Measurements from ENCODE around the gene MOGAT1. TPM values are rescaled to one million over a fixed set of nuclear protein-coding genes. Genes with fewer than 3 reads are reported as not detected.
A peak's percentile ranks its signal among the peaks of the same experiment; 100 is the strongest.

The MOGAT1 gene
- total and polyA plus RNA-seq, 2 of the 13 experiments (the other 11 are each of a cell fraction or from before 2014, with no cell fraction given), result 0.98 to 4.3 TPM

DNA sequence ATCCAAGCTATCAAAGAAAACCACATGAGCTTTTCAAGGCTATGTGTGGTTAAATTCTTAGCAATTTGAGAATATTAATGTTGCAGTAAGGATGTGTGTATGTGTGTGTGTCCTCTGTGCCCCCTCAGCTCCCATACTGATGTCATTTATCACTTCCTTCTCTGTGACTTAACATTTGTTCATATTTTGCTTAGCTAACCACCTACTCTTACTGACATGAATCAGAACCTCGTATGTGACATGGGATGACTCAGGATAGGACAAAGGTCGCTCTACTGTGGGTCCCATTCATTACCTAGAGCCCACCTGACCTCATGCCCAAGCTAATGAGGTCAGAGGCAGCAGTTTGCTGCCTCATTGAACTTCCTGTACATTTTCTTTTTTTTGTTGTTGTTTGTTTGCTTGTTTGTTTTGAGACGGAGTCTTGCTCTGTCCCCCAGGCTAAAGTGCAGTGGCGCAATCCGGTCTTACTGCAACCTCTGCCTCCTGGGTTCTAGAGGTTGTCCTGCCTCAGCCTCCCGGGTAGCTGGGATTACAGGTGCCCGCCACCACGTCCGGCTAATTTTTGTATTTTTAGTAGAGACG, 36.3 kb downstream of the MOGAT1 start:
- 22% methylated on average over 10 of the region's 10 CpGs for WGBS (ENCODE audit: low lambda C conversion rate)
- in situ Hi-C loops (cut with HindIII; ENCODE audit: extremely low pct_ligation_motif_present, low pct_unique_long_range_greater_than_20kb) (loop anchor here (5.0 kb wide), 2 partner anchors 90 to 155 kb away; partner anchors contain the start of gene ACSL3), intact Hi-C loops (cut with micrococcal nuclease; ENCODE audit: unreplicated experiment) (loop anchor here (2.0 to 5.0 kb wide), 3 partner anchors 13 to 69 kb away; no protein-coding TSS in a partner anchor)
- H4K20me1 ChIP-seq (ENCODE audit: insufficient read depth, low read length), result no peaks in the 10 kb centered on the region
- CTCF ChIA-PET (ENCODE audit: low intra/inter-chr PET ratio, low total read pairs), result interaction anchor here (1.0 to 2.5 kb wide), 7 partner anchors 11 to 232 kb away, joined by 3 to 40 read pairs (median 7); no protein-coding TSS in a partner anchor
- H3K9me3 ChIP-seq (ENCODE audit: low read length), result no peaks in the 10 kb centered on the region
- H3K4me2 ChIP-seq (ENCODE audit: low read depth, low read length), result peak overlapping the region; percentile 73
- H3K9ac ChIP-seq (ENCODE audit: insufficient read depth, low read depth, low read length), result peak overlapping the region; percentile 7
- POLR2A ChIA-PET, result interaction anchor here (2.1 to 4.1 kb wide), 6 partner anchors 26 to 196 kb away, joined by 8 to 98 read pairs (median 33); partner anchors contain the start of gene ACSL3
- H3K4me1 ChIP-seq (ENCODE audit: insufficient read depth, low read length), result peaks cover 55% of the 10 kb centered on the region
- no peaks in the 10 kb centered on the region for H3K79me2 ChIP-seq (ENCODE audit: insufficient read depth, low read length)
- peak; percentile 6; the same call in 1 of the 3 replicates for ATAC-seq
- DNase-seq (ENCODE audit: low spot score), result peak; percentile 83
- H3K27ac ChIP-seq (ENCODE audit: extremely low read length, insufficient read depth, low read length), result peak overlapping the region; percentile 47
- H3K27me3 ChIP-seq (ENCODE audit: control insufficient read depth in 1 of 2, insufficient read depth in 2 of 2, low read length in 2 of 2), result no peaks in the 10 kb centered on the region
- BruUV-seq (replicated peaks), result no TSS peak
- no peaks in the 10 kb centered on the region for H3K36me3 ChIP-seq (replicated peaks in 1 of 2; ENCODE audit: control insufficient read depth in 1 of 2, insufficient read depth in 2 of 2, low read length in 2 of 2)
- H2AFZ ChIP-seq (ENCODE audit: low read length), result peak overlapping the region; percentile 84
- FAIRE-seq, result no peak
- peak overlapping the region in 1 of 3 experiments; percentile 50; a peak in 2 of 6 replicates for H3K4me3 ChIP-seq (replicated peaks in 1 of 3; ENCODE audit: insufficient read depth in 1 of 3, low read depth in 2 of 3, low read length in 3 of 3)
- TF ChIP-seq CREB1 (IDR thresholded peaks at IDR 0.05) (peak; percentile 93), CREB1 (CRISPR knock-in tag; IDR thresholded peaks at IDR 0.05) (peak; percentile 96), KDM3A (CRISPR knock-in tag; IDR thresholded peaks at IDR 0.05; ENCODE audit: low read depth) (0 out of 2 replicates have a peak, but pooled peaks have one; percentile 60), ZNF34 (CRISPR knock-in tag; IDR thresholded peaks at IDR 0.05; ENCODE audit: borderline replicate concordance) (no peak), SP4 (CRISPR knock-in tag; IDR thresholded peaks at IDR 0.05) (peak; percentile 45; the same call in 1 of the 2 replicates), ZMYM2 (CRISPR knock-in tag; IDR thresholded peaks at IDR 0.05) (peak; percentile 99), ZNF24 (IDR thresholded peaks at IDR 0.05) (no peak), MAFK (conservative IDR thresholded peaks at IDR 0.05 in 1 of 2, IDR thresholded peaks at IDR 0.05 in 1 of 2; ENCODE audit: low read length in 2 of 2) (peak; percentile 55 to 64; a peak in 3 of 4 replicates), FOXP4 (CRISPR knock-in tag; IDR thresholded peaks at IDR 0.05) (peak; percentile 84), ARNT2 (CRISPR knock-in tag; IDR thresholded peaks at IDR 0.05; ENCODE audit: low read depth) (peak; percentile 66), NFE2 (CRISPR knock-in tag; IDR thresholded peaks at IDR 0.05) (no peak), ZNF3 (CRISPR knock-in tag; IDR thresholded peaks at IDR 0.05) (0 out of 2 replicates have a peak, but pooled peaks have one; percentile 9), ZNF256 (CRISPR knock-in tag; conservative IDR thresholded peaks at IDR 0.05) (no peak), KDM5B (CRISPR knock-in tag; IDR thresholded peaks at IDR 0.05; ENCODE audit: borderline replicate concordance) (peak; percentile 45; the same call in 1 of the 2 replicates), ZFX (CRISPR knock-in tag; IDR thresholded peaks at IDR 0.05; ENCODE audit: low read depth) (no peak), GABPB1 (CRISPR knock-in tag; IDR thresholded peaks at IDR 0.05) (peak; percentile 74), ZNF441 (CRISPR knock-in tag; IDR thresholded peaks at IDR 0.05; ENCODE audit: borderline replicate concordance) (peak; percentile 98), ZNF350 (CRISPR knock-in tag; IDR thresholded peaks at IDR 0.05; ENCODE audit: borderline replicate concordance, low read depth) (peak; percentile 78; the same call in 1 of the 2 replicates)
- TF ChIP-seq, protein P1, sequence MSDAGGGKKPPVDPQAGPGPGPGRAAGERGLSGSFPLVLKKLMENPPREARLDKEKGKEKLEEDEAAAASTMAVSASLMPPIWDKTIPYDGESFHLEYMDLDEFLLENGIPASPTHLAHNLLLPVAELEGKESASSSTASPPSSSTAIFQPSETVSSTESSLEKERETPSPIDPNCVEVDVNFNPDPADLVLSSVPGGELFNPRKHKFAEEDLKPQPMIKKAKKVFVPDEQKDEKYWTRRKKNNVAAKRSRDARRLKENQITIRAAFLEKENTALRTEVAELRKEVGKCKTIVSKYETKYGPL (CRISPR knock-in tag; IDR thresholded peaks at IDR 0.05), result no peak
- TF ChIP-seq, protein P2, sequence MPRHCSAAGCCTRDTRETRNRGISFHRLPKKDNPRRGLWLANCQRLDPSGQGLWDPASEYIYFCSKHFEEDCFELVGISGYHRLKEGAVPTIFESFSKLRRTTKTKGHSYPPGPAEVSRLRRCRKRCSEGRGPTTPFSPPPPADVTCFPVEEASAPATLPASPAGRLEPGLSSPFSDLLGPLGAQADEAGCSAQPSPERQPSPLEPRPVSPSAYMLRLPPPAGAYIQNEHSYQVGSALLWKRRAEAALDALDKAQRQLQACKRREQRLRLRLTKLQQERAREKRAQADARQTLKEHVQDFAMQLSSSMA (CRISPR knock-in tag; IDR thresholded peaks at IDR 0.05), result no peak

Measured in HepG2 (cell line).